NCI-H2171 (cell line): ENCODE data around the gene OR2T35.
"Not testable (repeated sequence)": the region's sequence is repeated elsewhere in the genome, so short reads cannot be mapped to it uniquely, and the experiment has no call there.

Experiments used
- DNase-seq: peaks from one replicate; lab custom pipeline; 2025; lab: John Stamatoyannopoulos, UW

OR2T35 gene, protein sequence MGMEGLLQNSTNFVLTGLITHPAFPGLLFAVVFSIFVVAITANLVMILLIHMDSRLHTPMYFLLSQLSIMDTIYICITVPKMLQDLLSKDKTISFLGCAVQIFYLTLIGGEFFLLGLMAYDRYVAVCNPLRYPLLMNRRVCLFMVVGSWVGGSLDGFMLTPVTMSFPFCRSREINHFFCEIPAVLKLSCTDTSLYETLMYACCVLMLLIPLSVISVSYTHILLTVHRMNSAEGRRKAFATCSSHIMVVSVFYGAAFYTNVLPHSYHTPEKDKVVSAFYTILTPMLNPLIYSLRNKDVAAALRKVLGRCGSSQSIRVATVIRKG

DNA sequence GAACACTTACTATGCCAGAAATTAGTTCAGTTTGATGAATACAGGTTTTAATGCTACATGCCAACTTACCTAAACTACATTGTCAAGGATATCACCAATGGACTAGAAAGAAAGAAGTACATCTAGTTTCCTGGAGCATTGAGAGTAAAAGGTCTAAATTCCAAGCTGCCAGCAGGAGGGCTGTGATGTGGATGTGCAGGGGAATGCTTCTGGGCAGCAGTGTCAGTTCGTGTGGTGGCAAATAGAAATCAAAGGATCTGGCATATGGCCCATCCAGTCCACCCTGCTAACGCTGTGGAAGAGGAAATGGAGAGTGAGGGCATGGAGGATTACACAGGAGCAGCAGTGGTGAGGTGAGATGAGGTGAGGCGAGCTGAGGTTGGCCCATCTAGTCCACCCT is at the start of gene OR2T35:
Gene OR2T35, minus strand, starts transcription at position 101 of the 400 bp plus-strand sequence. CDS start 6,020 bp downstream, outside the sequence.
- DNase-seq: not testable (repeated sequence)

DNA sequence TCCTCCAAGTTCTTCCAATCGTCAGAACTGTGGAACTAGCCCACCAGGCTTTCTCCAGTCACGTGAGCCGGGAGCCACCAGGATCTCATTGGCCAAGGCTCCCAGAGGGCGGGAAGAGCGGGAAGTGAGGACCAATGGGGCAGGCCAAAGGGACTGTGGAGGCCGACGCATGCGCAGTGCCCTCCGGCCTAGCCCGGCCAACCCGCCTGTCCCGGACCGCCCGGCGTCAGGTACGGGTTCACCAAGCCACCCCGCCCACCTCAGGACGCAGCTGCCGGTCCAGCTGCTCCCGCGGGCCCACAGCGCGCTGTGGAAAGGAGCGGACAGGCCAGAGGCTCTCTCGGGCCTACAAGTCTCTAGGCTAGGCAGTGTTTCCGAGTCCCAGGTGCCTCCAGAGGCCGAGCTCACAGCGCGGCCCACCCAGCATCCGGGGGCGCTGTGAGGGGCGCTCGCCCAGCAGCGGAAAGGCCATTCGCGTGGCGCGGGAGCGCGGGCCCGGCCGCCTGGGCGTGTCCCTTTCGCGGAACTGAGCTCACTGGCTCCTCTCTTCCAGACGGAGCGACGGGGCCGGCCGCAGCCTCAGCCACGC is 46.6 kb upstream of the OR2T35 start:
- no peak for DNase-seq

DNA sequence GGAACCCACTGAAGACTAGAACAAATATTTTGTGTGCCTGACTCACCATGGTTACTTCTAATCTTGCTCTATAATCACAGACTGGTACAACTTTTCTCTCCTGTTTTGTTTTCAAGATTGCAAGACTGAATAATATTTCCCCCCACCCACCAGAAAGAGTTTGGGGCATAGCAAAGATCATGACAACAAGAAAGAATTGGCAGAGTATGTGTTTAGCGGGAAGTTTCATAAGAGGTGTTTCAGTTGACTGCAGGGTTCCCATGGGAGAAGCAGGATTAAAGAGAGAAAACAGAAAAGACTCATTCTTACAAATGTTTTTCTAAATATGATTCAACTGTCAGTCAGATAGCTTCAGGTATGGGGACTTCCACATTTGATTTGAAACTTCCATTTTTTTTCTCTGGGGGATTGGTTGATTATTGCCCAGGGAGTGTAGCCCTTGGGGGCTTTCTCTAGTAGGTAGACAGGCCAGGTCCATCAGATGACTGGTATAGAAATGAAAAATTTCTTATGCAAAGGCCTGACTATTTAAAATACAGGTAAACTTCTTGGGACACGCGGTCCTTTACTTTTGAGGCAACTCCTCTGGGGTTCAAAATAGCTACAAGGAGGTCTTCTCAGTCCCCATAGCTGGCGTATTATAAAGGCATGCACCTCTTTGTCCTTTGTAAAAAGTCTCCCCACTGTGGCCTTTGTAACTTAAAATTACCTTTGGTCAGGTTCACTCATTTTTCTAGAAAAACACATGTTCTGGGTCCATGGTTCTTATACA is 43.6 kb upstream of the OR2T35 start:
- DNase-seq: no peak

DNA sequence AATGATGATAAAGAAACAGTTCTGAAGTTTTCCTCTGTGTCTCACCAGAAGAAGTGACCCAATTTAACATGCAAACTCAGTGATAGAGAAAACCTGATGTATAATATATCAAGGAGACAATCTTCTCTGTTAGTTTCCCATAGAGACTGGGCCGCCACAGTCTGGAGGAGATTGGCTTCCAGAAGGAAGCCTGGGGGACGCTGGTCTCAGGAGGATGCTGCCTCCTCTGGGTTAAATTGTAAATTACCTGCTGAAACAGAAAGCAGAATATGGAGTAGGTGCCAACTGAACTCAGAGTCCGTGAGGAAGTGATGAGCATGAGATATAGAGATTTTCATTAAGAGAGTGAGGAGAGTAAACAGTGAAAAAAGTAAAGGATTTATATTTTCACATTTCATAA is 41.7 kb upstream of the OR2T35 start:
- no peak for DNase-seq

DNA sequence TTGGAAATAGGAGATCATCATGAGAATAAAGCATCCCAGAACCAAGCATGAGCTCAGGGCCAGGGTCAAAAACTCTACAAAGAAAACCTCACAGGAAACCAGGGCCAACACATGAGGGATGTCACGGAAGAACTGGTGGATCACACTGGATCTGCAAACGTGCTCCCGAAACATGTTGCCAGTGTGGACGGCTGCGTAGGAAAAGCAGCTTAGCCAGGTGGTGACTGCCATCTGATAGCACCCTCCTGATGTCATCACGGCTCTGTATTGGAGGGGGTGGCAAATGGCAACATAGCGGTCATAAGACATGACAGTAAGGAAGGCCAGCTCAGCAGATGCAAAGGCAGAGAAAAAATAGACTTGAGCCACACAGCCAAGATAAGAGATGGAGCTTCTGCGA is 36.6 kb upstream of the OR2T35 start:
- DNase-seq: no peak

DNA sequence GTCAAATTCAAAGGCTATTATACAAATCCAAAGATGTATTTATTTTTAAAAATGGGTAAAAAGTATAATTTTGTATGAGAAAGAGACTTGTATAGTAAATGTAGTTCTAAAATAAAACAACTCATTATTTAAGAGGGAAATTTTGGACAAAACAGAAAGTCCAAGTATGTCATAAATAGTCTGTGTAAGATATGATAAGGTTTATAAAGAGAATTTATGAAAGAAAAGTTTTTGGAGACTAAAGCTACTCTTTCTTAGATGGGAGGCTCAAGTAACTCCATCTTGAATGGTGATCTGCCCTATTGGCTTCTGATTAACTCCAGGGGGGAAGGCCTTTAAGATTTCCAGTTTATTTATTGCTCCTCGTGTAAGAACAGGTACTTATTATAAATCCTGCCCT is 24.9 kb upstream of the OR2T35 start:
- no peak for DNase-seq

DNA sequence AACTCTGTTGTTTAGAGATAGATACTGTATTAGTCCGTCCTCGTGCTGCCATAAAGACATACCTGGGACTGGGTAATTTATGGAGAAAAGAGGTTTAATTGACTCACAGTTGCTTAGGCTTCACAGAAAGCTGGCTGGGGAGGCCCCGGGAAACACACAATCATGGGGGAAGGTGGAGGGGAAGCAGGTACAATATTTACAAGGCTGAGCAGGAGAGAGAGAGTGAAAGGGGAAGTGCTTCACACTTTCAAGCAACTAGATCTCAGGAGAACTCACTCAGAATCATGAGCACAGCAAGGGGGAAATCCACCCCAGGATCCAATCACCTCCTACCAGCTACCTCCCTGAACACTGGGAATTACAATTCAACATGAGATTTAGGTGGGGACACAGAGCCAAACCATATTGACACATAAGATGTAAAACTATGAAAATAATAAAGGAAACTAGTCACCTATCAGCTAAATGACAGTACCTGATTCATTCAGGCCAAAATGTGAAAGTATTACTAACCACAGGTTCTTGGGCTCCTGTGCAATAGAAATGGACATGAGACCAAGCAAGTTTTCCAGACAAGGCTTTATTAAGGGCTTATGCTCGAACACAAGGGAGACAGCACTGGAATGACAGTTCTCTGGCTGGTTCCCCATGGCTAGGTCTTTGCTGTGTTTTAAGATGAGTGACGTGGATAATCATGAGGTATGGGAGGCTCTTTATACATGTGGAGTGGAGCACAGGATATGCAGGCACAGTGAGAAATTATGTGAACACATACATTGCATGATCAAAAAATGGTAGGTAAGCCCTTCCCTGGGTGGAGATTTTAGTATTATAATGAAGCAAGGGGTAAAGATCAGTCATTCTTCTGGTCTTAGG is 18.6 kb upstream of the OR2T35 start:
- DNase-seq: not testable (repeated sequence)

DNA sequence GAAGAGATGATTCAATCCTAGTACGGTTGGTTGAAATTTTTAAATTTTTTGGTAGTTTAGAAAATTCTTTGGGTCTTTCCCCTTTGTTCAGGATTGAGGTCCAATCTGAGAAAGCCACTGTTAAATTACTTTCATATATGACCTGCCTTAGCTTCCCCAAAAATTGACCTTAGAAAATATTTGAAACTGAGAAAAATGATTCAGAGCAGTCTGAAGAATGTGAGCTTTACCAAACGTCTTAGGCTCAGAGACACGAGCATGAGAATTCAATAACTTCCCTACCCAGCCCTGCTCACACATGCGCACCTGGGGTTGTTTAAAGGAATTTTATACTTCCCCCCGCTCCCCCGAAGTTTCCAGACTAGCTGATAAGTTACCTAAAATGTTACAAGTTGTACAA is 11.7 kb upstream of the OR2T35 start:
- not testable (repeated sequence) for DNase-seq

DNA sequence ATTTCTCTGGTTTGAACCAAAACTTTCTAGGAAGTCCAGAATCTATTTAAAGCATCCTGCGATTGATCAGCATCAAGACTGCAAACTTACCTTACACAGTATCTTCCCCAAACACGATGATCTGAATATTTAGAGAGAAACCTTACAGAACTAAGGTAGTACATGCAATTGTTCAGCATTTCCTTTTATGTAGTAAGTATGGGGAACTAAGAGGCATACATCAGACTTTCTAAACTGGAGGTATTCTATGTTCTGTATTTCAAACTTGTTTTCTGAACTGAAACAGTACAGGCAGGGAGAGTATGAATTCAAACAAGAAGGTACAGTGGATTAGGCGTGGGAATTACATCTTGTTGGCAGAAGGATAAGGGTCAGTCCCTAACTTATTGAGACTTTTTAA is 10.3 kb upstream of the OR2T35 start, which contains the start of gene OR2T27:
Gene OR2T27, minus strand, starts transcription at position 175 of the 400 bp plus-strand sequence. CDS start 4,644 bp downstream, outside the sequence.
- DNase-seq: not testable (repeated sequence)

DNA sequence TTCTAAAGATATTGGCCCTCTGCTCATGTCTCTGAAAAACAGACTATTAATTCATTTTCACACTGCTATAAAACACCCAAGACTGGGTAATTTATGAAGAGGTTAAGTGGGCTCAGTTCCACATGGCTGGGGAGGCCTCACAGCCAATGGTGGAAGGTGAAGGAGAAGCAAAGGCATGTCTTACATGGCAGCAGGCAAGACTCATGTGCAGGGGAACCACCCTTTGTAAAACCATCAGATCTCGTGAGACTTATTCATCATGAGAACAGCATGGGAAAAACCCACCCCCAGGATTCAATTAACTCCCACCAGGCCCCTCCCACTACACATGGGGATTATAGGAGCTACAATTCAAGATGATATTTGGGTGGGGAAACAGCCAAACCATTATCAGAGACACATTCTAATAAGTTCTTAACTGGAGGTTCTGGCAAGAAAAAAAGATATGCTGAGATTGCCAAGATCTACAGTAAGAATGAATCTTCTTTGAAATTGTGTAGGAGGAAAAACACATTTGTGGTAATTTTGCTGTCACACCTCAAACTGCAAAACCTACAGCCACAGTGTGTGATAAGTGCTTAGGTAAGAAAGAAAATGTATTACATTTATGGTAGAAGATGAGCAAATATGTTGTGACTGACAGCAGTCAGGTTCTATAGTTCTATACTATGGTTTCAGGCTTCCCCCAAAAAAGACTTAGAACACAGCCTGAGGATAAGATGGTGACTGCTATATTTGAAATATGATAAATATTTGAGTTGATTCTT is 3.9 kb upstream of the OR2T35 start:
- not testable (repeated sequence) for DNase-seq

DNA sequence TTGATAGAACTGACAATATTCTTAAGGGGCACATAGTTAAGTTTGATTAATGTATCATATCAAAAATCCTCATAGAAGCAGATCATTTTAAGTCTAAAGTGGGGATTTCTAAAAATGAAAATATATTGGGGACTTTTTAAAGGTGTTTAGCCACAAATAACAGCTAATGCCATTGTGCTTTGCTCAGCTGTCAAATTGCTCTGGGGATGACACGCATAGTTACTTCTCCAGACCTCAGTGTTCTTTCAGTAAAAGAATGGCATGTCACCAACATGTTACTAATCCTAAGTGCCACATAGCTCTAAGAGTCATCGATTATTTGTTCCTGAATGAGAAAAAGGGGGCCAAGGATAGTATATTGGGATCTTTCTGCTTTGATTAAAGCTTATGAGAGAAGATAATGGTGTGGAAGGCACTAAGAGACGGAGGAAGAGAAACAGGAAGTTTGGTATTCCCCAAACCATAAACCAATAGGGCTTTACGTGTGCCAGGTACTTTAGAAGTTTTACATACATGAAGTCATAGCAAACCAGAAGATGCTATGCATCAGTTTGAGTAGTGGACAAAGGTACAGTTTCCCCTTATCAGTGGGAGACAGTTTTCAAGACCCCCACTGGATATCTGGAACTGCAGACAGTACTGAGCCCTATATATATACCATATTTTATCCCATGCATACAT is 2.0 kb downstream of the OR2T35 start:
- DNase-seq: not testable (repeated sequence)

DNA sequence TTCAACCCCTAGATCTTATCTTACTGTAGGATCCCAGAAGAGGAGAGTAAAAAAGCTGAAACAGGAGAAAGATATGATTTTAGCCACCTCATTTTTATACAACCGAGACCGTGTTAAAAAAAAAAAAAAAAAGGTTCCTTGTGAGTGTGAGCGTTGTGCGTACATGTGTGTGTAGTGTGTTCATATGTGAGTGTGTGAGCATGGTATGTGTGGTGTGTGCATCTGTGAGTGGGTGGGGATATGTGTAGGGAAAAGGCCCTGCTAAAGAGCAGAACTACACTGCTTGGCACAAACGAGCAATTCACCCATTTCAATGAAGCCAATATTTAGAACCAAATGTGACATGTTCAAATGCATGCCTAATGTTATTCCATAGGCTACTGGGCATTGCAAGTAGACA is 3.5 kb downstream of the OR2T35 start:
- DNase-seq: not testable (repeated sequence)

DNA sequence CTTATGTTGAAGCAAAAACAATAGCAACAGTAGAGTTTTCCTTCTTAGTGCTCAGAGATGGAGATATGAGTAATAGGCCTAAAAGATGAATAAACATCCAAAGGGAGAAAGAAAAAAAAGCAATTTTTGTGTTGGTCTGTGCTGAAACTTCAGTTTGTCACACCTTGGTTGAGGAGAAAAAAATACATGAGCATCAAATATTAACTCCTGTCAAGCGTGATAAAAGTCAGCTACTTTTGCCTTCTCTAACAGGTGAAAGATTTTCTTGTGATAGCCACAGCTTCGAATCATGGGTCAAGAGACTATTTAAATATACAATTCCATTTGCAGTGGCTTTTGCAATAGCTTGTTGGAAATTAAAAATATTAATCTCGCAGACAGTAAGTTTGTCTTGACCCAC is 4.2 kb downstream of the OR2T35 start:
- DNase-seq: not testable (repeated sequence)

DNA sequence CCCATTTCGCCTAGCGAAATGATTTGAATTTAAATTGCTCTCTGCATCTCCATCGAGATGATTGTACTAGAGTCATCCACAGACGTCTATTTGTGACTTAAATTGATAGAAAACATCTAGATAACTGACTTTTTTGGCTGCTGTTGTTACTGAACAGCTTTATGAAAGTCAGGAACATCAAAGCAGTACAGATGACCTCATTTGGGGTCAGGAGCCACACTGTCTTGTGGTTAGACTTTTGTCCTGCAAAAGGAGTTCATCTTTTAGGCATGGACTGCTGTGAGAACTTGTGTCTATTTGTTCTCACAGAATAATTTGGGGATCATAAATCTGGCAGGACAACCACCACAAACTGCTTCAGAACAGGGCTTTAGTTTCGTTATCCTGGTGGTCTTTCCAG is 5.4 kb downstream of the OR2T35 start:
- DNase-seq: not testable (repeated sequence)

DNA sequence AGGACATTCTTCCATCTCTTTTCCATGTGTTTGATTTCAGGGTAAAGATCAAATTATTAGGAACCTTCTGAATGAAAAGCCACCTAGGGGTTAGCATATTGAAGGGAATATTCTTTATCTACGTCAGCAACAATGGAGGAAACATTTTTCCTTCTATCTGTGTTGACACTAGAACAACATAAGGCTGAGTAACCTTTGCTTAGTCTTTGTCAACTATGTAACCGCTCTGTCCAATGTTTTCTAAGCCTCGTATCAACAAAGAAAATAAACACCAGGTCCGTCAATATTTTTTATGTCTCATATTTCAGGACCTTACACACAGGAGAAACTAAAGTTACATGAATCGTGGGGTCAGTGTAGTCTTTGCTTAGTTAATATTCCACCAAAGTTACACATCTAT is 8.5 kb downstream of the OR2T35 start:
- DNase-seq: not testable (repeated sequence)

DNA sequence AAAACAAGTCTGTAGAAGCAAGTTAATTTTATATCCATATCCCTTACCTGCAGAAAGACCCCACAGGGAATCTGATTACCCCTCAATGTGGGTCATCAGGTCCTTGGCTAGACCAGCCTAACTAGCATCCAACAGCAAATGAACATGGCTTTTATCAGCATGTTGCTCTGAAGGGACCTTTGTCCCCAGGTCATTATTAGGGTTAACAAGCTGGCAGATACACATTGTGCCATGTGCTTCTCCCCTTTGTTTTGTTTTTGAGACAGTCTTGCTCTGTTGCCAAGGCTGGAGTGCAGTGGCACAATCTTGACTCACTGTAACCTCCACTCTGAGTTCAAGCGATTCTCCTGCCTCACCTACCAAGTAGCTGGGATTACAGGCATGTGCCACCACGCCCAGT is 10.1 kb downstream of the OR2T35 start, which contains the start of gene OR2T11:
Gene OR2T11, minus strand, starts transcription at position 101 of the 400 bp plus-strand sequence. CDS start 7,963 bp downstream, outside the sequence.
- DNase-seq: not testable (repeated sequence)

DNA sequence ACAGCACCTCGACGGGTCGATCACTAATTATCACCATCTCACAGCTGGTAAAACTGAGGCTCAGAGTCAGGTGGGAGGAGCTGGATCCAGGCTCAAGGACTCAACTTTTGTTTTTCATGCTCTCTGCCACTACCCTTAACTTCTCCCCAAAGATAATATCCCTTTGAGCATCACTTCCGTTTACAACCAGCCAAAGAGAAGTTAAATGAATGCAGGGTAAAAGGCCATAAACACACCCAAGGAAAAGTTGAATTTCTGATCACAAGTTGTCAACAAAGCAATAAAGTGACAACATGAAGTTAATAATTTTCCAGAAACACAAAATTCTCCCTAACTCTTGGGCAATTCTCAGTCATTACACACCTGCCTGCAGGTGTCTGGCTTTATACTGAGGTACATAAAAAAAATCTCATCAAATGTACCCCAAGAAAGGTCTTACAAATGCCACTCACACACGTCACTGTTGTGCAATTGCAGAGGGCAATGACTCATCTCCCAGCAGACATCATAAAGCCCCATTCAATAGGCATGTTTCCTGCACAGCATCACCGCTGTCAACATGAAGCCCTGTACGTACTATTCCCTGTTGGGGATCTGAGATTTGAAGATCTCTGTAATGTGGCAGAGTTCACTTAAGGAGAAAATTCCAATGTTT is 13.6 kb downstream of the OR2T35 start:
- DNase-seq: no peak

DNA sequence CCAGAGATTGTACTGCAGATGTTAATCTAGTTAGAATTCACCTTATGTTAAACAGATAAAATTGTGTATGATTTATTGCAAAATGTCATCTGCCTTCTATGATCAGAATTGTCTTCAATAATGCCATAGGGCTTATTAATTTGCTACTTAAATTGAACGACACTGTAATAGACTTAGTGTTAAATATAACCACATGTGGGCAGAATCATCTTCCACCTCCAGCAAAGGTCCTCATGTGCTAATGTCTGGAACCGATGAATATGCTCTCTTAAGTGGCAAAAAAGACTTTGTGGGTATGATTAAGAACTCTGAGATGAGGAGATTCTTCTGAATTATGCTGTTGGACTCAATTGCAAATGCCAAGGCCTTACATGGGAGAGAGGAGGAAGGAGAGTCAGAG is 14.5 kb downstream of the OR2T35 start:
- DNase-seq: no peak

DNA sequence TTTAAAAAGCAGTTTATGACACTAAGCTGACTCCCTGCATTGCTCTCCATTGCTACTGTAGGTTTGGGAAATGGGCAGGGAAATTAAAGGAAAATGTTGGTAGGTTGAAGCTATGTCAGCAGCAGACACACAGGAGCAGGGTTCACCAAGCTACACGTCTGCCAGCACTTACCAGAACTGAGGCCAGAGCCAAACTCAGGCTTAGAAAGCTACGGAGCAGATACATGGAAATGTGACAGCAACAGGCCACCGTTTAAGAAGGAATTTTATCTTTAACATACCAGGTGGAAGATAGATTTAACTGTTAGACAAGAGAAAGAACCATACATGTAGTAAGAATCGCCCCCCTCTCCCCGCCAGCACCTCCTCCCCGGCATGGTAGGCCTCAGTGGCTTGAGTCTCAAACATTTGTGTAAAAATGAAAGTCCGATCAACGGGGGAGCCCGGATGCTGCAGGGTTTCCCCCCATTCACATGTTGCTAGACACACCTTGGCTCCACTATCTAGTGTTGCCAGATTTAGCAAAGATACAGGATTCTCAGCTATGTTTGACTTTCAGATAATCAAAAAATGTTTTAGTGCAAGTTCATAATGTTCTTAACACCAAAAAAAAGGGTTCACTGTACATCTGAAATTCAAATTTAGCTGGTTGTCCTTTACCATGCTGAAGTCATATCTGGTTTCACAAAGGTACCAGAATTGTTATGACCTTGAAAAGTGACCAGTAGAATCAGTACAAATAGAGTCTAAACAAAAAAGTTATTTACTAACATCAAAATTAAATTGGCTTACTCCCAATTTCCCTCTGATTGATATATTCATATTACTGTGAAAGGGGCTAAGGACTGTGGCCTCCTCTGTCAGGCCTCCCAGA is 16.9 kb downstream of the OR2T35 start:
- no peak for DNase-seq
